MCF 10A (cell line): ENCODE data around the gene LDLRAD4. TPM values are rescaled to one million over a fixed set of nuclear protein-coding genes. Genes with fewer than 3 reads are reported as not detected.

ENCODE experiments used
- BruUV-seq: library from RNA; stranded (reverse); fragments of 400-500 nt; replicated peaks from 2 replicates; lab custom pipeline; 2021; lab: Mats Ljungman, UMichigan
- CTCF ChIA-PET: fragments of 300-600 bp; sonication (Branson Sonifier 250); formaldehyde crosslinking; extraction: SDS; loops from one replicate; lab custom pipeline; 2021; ENCODE audit warnings: antibody characterized with exemption, inconsistent platforms; lab: Yijun Ruan, JAX
- POLR2A ChIA-PET: fragments of 300-600, 350-650 bp; sonication (Branson Sonifier 250); formaldehyde crosslinking; extraction: SDS; loops from one replicate; lab custom pipeline; 2020; ENCODE audit warnings: antibody characterized with exemption, inconsistent platforms; lab: Yijun Ruan, JAX
- DNase-seq: peaks from one replicate; pipeline ENCODE4 v3.0.0-alpha.2; 2018; ENCODE audit not compliant: unreplicated experiment
- H3K27ac Mint-ChIP-seq: one replicate; pipeline ENCODE4 v1.8.0; 2022; ENCODE audit warnings: mild to moderate bottlenecking, low read depth, mixed read lengths; ENCODE audit not compliant: unreplicated experiment
- H3K27me3 Mint-ChIP-seq: one replicate; pipeline ENCODE4 v1.8.0; 2022; ENCODE audit warnings: mixed read lengths; ENCODE audit not compliant: insufficient read depth, unreplicated experiment
- H3K36me3 Mint-ChIP-seq: one replicate; pipeline ENCODE4 v1.8.0; 2022; ENCODE audit warnings: mild to moderate bottlenecking, moderate library complexity, mixed read lengths; ENCODE audit not compliant: insufficient read depth, unreplicated experiment
- H3K4me1 Mint-ChIP-seq: one replicate; pipeline ENCODE4 v1.8.0; 2022; ENCODE audit warnings: mixed read lengths; ENCODE audit not compliant: insufficient read depth, unreplicated experiment
- H3K4me3 Mint-ChIP-seq: one replicate; pipeline ENCODE4 v1.8.0; 2022; ENCODE audit warnings: mild to moderate bottlenecking, moderate library complexity, mixed read lengths; ENCODE audit not compliant: unreplicated experiment
- H3K9me3 Mint-ChIP-seq: one replicate; pipeline ENCODE4 v1.8.0; 2022; ENCODE audit warnings: mixed read lengths; ENCODE audit not compliant: unreplicated experiment
- intact Hi-C: fragments of 100-400 bp; cut with micrococcal nuclease; formaldehyde crosslinking; loops from 2 replicates; pipeline ENCODE4 v1.14.1; 2022
- total RNA-seq: library from RNA; stranded (reverse); gene quantifications from 2 replicates; pipeline ENCODE4 v1.2.3, GENCODE V29; 2022
- TF ChIP-seq, protein P1 (sequence below): fragments of 200-600 bp; IDR thresholded peaks from one replicate; pipeline ENCODE4 v1.8.0; 2022; ENCODE audit warnings: antibody characterized with exemption, mild to moderate bottlenecking; ENCODE audit not compliant: unreplicated experiment

LDLRAD4 gene
- total RNA-seq, 1 experiment from 2014 or later = not detected

DNA sequence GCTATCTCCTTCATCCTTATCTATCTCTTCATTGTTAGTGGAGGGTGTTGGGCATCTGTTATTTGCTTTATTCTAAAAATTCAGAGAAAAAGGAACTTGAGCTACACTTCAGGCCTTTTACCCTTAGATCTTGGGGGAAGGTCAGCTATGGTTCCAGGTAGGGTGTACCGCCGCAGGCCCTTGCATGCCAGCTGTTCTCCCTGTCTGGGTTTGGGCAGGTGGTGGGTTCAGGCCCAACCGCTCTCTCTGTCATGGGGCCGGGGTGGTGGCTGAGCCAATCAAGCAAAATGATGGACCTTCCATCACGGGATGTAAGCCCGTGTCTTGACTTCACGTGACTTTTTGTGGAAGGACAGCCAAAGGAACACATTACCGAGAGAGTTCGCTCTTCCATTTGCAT lies 231.1 kb downstream of the LDLRAD4 start:
- Mint-ChIP-seq H3K27ac (no peak overlapping the region), H3K9me3 (peaks cover 9% of the 10 kb centered on the region), H3K4me3 (no peak overlapping the region), H3K27me3 (no peaks in the 10 kb centered on the region), H3K36me3 (no peaks in the 10 kb centered on the region), H3K4me1 (no peaks in the 10 kb centered on the region)
- CTCF ChIA-PET = no interaction called here
- TF ChIP-seq, protein P1, sequence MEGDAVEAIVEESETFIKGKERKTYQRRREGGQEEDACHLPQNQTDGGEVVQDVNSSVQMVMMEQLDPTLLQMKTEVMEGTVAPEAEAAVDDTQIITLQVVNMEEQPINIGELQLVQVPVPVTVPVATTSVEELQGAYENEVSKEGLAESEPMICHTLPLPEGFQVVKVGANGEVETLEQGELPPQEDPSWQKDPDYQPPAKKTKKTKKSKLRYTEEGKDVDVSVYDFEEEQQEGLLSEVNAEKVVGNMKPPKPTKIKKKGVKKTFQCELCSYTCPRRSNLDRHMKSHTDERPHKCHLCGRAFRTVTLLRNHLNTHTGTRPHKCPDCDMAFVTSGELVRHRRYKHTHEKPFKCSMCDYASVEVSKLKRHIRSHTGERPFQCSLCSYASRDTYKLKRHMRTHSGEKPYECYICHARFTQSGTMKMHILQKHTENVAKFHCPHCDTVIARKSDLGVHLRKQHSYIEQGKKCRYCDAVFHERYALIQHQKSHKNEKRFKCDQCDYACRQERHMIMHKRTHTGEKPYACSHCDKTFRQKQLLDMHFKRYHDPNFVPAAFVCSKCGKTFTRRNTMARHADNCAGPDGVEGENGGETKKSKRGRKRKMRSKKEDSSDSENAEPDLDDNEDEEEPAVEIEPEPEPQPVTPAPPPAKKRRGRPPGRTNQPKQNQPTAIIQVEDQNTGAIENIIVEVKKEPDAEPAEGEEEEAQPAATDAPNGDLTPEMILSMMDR = no peak
- intact Hi-C loops = no loop called here
- BruUV-seq = no TSS peak
- POLR2A ChIA-PET = interaction anchor here (0.6 kb wide), 1 partner anchor 31 kb away, joined by 3 read pairs; no protein-coding TSS in a partner anchor
- no peak for DNase-seq

- Mint-ChIP-seq H3K27ac (no peak overlapping the region), H3K36me3 (no peaks in the 10 kb centered on the region), H3K27me3 (no peaks in the 10 kb centered on the region), H3K4me1 (no peaks in the 10 kb centered on the region), H3K4me3 (no peak overlapping the region), H3K9me3 (peaks cover 9% of the 10 kb centered on the region)
- BruUV-seq = no TSS peak
- intact Hi-C loops = no loop called here
- TF ChIP-seq, protein P1 = no peak
- ChIA-PET POLR2A (no interaction called here), CTCF (interaction anchor here (0.7 to 1.5 kb wide), 2 partner anchors 189 to 235 kb away, joined by 3 read pairs; no protein-coding TSS in a partner anchor)
- no peak for DNase-seq
Observed at GRCh38 chr18:13450289-13451212, 232.0 kb downstream of the LDLRAD4 start.

DNA sequence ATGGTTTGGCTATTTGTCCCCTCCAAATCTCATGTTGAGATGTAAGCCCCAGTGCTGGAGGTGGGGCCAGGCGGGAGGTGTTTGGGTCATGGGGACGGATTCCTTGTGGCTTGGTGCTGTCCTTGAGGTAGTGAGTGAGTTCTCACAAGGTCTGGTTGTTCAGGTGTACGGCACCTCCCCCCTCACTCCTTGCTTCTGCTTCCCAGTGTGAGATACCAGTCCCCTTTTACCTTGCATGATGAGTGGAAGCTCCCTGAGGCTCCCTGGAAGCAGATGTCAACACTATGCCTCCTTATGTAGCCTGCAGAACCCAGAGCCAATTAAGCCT lies 232.6 kb downstream of the LDLRAD4 start:
- H3K27me3 Mint-ChIP-seq = no peaks in the 10 kb centered on the region
- no peak for DNase-seq
- no TSS peak for BruUV-seq
- intact Hi-C loops = no loop called here
- H3K36me3 Mint-ChIP-seq = no peaks in the 10 kb centered on the region
- CTCF ChIA-PET = interaction anchor here (1.5 kb wide), 1 partner anchor 235 kb away, joined by 3 read pairs; no protein-coding TSS in a partner anchor
- POLR2A ChIA-PET = no interaction called here
- TF ChIP-seq, protein P1 = no peak
- no peak overlapping the region for H3K4me3 Mint-ChIP-seq
- H3K9me3 Mint-ChIP-seq = peaks cover 12% of the 10 kb centered on the region
- no peak overlapping the region for H3K27ac Mint-ChIP-seq
- H3K4me1 Mint-ChIP-seq = no peaks in the 10 kb centered on the region

GRCh38 chr18:13451661-13452387 lies 233.3 kb downstream of the LDLRAD4 start:
- no peak overlapping the region for H3K27ac Mint-ChIP-seq
- intact Hi-C loops = no loop called here
- no peaks in the 10 kb centered on the region for H3K27me3 Mint-ChIP-seq
- BruUV-seq = no TSS peak
- H3K36me3 Mint-ChIP-seq = no peaks in the 10 kb centered on the region
- no peak overlapping the region for H3K4me3 Mint-ChIP-seq
- no peaks in the 10 kb centered on the region for H3K4me1 Mint-ChIP-seq
- H3K9me3 Mint-ChIP-seq = peaks cover 17% of the 10 kb centered on the region
- no peak for DNase-seq
- TF ChIP-seq, protein P1 = no peak
- CTCF ChIA-PET = interaction anchor here (1.5 kb wide), 1 partner anchor 236 kb away, joined by 3 read pairs; no protein-coding TSS in a partner anchor
- POLR2A ChIA-PET = no interaction called here
